Upper lobe of right lung (tissue), 1 donor: ENCODE measurements around the gene MYCBP. TPM values are rescaled to one million over a fixed set of nuclear protein-coding genes. Genes with fewer than 3 reads are reported as not detected.
A peak's percentile ranks its signal among the peaks of the same experiment; 100 is the strongest.

ENCODE experiments used
- ATAC-seq: fragments of 200-7000 bp; cut with Tn5 transposase; one replicate; pipeline ENCODE4 v1.9.1; 2020; ENCODE audit warnings: mild to moderate bottlenecking, moderate library complexity
- DNase-seq: peaks from one replicate; pipeline ENCODE4 v3.0.0-alpha.2; 2020
- H3K27ac ChIP-seq: fragments of 200-600 bp; one replicate; pipeline ENCODE4 v1.8.0; 2022
- H3K27me3 ChIP-seq: fragments of 200-600 bp; one replicate; pipeline ENCODE4 v1.8.0; 2022; ENCODE audit warnings: mild to moderate bottlenecking
- H3K36me3 ChIP-seq: fragments of 200-600 bp; one replicate; pipeline ENCODE4 v1.8.0; 2022
- H3K4me1 ChIP-seq: fragments of 200-600 bp; one replicate; pipeline ENCODE4 v1.8.0; 2022
- H3K4me3 ChIP-seq: fragments of 200-600 bp; one replicate; pipeline ENCODE4 v1.8.0; 2022; ENCODE audit warnings: mild to moderate bottlenecking
- H3K9me3 ChIP-seq: fragments of 200-600 bp; one replicate; pipeline ENCODE4 v1.8.0; 2022
- intact Hi-C: fragments of 100-400 bp; cut with DNase I; formaldehyde crosslinking; loops from one replicate; pipeline ENCODE4 v1.11.0; 2022
- total RNA-seq: library from RNA; stranded (reverse); fragmentation: NEBNext Ultra II Directional; extraction: Animal tissue kit (Norgen Biotek cat#: 25700); gene quantifications from one replicate; pipeline ENCODE4 v1.2.1, GENCODE V29; 2021
- TF ChIP-seq, protein P1 (sequence below): fragments of 200-600 bp; IDR thresholded peaks from one replicate; pipeline ENCODE4 v1.8.0; 2022; ENCODE audit warnings: antibody characterized with exemption
- donor health status: DM: no; HTN: yes; CAD: no; lungs with severe emphysema.

The MYCBP gene
- total RNA-seq, 1 donor from 2014 or later, result 12.9 TPM

- H3K4me1 ChIP-seq, result peaks cover 11% of the 10 kb centered on the region
- TF ChIP-seq, protein P1, sequence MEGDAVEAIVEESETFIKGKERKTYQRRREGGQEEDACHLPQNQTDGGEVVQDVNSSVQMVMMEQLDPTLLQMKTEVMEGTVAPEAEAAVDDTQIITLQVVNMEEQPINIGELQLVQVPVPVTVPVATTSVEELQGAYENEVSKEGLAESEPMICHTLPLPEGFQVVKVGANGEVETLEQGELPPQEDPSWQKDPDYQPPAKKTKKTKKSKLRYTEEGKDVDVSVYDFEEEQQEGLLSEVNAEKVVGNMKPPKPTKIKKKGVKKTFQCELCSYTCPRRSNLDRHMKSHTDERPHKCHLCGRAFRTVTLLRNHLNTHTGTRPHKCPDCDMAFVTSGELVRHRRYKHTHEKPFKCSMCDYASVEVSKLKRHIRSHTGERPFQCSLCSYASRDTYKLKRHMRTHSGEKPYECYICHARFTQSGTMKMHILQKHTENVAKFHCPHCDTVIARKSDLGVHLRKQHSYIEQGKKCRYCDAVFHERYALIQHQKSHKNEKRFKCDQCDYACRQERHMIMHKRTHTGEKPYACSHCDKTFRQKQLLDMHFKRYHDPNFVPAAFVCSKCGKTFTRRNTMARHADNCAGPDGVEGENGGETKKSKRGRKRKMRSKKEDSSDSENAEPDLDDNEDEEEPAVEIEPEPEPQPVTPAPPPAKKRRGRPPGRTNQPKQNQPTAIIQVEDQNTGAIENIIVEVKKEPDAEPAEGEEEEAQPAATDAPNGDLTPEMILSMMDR, result no peak
- intact Hi-C loops, result loop anchor here (10.0 kb wide), 1 partner anchor 214 kb away; no protein-coding TSS in a partner anchor
- H3K4me3 ChIP-seq, result no peak overlapping the region
- no peaks in the 10 kb centered on the region for H3K36me3 ChIP-seq
- H3K9me3 ChIP-seq, result no peaks in the 10 kb centered on the region
- ATAC-seq (no peak), DNase-seq (no peak)
- no peak overlapping the region for H3K27ac ChIP-seq
- peaks cover 58% of the 10 kb centered on the region for H3K27me3 ChIP-seq
Observed at GRCh38 chr1:38819040-38819439, 54.1 kb downstream of the MYCBP start.

- DNase-seq, result no peak
- Histone ChIP-seq H3K36me3 (no peaks in the 10 kb centered on the region), H3K4me1 (peaks cover 11% of the 10 kb centered on the region), H3K9me3 (no peaks in the 10 kb centered on the region), H3K27ac (no peak overlapping the region), H3K4me3 (peak overlapping the region; percentile 36), H3K27me3 (peaks cover 65% of the 10 kb centered on the region)
- ATAC-seq, result peak; percentile 80
- intact Hi-C loops, result loop anchor here (10.0 kb wide), 1 partner anchor 214 kb away; no protein-coding TSS in a partner anchor
- TF ChIP-seq, protein P1, result peak; percentile 78
Observed at GRCh38 chr1:38818175-38818976, 54.8 kb downstream of the MYCBP start.

- peak; percentile 28 for ATAC-seq
- H3K36me3 ChIP-seq, result no peaks in the 10 kb centered on the region
- TF ChIP-seq, protein P1, result no peak
- DNase-seq, result no peak
- H3K4me3 ChIP-seq, result peak overlapping the region; percentile 36
- H3K4me1 ChIP-seq, result peaks cover 11% of the 10 kb centered on the region
- peaks cover 65% of the 10 kb centered on the region for H3K27me3 ChIP-seq
- no peaks in the 10 kb centered on the region for H3K9me3 ChIP-seq
- intact Hi-C loops, result loop anchor here (10.0 kb wide), 1 partner anchor 213 kb away; no protein-coding TSS in a partner anchor
- no peak overlapping the region for H3K27ac ChIP-seq
Observed at GRCh38 chr1:38817267-38818174, 55.6 kb downstream of the MYCBP start.

- TF ChIP-seq, protein P1, result no peak
- Histone ChIP-seq H3K4me3 (no peak overlapping the region), H3K27ac (no peak overlapping the region), H3K4me1 (peaks cover 11% of the 10 kb centered on the region), H3K27me3 (peaks cover 65% of the 10 kb centered on the region), H3K36me3 (no peaks in the 10 kb centered on the region), H3K9me3 (no peaks in the 10 kb centered on the region)
- DNase-seq (no peak), ATAC-seq (no peak)
- intact Hi-C loops, result loop anchor here (10.0 kb wide), 1 partner anchor 211 kb away; no protein-coding TSS in a partner anchor
Observed at GRCh38 chr1:38815903-38816627, 57.1 kb downstream of the MYCBP start.

DNA sequence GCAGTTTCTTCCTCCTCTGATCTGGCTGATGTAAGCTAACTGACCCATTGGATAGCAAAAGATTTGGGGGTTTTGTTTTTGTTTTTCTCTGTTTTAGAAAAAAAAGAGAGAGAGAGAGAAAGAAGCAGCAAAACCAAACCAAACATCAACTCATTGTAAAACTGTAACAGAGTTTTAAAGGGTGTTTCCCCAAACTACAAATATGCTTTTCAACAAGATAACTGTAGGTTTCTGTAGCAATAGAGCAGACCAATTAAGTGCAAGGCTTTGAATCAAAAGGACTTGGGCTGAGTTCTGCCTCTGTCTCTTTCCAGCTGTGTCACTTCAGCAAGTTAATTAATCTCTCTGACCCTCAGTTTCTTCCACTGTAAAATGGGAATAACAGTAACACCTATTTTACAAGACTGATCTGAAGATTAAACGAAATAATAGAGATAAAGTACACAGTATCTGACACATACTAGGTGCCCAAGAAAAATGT is 58.1 kb downstream of the MYCBP start:
- peaks cover 65% of the 10 kb centered on the region for H3K27me3 ChIP-seq

More for the DNA sequence above, 58.1 kb downstream of the MYCBP start:
- Histone ChIP-seq H3K27ac (no peak overlapping the region), H3K4me1 (peaks cover 11% of the 10 kb centered on the region), H3K4me3 (no peak overlapping the region), H3K36me3 (no peaks in the 10 kb centered on the region), H3K9me3 (no peaks in the 10 kb centered on the region)
- TF ChIP-seq, protein P1, result no peak
- intact Hi-C loops, result loop anchor here (10.0 kb wide), 1 partner anchor 210 kb away; no protein-coding TSS in a partner anchor
- DNase-seq (no peak), ATAC-seq (no peak)
